HUDEP-2 (cell line): ENCODE data around the gene HSFX3.
"Not testable (repeated sequence)": the region's sequence is repeated elsewhere in the genome, so short reads cannot be mapped to it uniquely, and the experiment has no call there.

Experiments
- DNase-seq, 76 experiments: peaks; one replicate each; lab custom pipeline; 2025; ENCODE audit not compliant: unreplicated experiment in 76 of 76; lab: John Stamatoyannopoulos, UW

The HSFX3 gene

DNA sequence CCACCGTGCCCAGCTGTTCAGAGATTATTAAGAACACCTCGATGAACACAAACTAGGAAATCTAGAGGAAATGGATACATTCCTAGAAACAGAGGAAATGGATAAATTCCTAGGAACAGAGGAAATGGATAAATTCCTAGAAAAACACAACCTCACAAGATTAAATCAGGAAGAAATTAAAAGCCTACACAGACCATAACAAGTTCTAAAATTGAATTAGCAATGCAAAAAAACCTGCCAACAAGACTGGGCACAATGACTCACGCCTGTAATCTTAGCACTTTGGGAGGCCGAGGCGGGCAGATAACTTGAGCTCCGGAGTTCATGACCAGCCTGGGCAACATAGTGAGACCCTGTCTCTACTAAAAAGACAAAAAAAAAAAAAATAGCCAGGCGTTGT, 31.5 kb downstream of the HSFX3 start:
- DNase-seq = no peak

DNA sequence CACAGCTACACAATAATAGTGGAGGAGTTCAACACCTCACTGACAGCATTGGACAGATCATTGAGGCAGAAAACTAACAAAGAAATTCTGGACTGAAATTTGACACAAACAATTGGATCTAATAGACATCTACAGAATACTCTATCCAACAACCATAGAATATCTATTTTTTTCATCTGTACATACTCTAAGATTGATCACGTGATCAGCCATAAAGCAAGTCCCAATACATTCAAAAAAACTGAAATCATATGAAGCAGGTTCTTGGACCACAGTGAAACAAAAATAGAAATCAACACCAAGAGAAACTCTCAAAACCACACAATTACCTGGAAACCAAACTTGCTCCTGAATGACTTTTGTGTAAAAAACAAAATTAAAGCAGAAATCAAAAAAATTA, 32.4 kb downstream of the HSFX3 start:
- no peak for DNase-seq

DNA sequence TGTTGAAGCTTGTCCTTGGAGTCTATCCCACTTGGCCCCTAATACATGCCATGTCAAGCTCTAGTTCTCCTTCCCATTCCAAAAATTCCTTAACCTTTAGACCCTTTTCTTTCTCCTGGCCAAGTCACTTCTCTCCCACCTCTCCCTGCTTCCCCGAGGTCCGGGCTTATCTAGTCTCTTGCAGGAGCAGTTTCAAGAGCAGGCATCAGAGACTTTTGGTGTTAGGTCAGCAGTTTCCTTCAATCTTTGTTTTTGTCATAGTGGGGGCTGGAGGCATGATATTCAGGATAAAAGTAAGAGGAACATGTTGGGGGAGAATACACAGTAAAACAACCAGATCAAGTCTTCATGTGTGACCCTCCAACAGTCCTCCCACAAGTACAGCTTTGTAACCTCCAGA, 33.1 kb downstream of the HSFX3 start:
- DNase-seq = no peak

DNA sequence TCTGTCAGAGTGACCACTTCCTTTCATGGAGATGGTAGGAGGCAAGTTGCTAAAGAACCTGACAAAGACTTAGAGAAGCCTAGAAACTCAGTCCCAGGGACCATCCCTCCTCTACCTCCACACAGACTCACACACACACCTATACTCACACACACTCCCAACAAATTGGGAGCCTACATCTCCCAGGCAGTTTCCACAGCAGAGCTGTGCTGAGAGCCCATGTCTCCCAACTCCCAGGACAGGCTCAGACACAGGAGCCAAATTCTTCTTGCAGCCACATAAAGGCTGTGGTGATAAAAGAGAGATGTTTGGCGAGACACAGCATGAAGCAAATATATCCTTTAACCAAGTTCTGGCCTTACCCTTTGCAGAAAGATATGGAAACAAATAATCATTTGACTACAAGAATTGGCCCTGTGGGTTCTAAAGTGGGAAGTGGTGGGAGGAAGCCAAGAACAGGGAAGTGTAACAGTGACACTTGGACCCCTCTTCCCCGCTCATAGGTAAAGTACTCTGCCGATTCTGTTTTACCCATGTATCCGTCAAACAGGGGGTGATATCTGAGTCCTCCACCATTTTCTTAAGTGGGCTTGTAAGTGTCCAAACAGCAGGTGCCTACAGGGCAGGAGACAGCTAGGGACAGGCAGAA, 33.6 kb downstream of the HSFX3 start:
- DNase-seq = no peak

DNA sequence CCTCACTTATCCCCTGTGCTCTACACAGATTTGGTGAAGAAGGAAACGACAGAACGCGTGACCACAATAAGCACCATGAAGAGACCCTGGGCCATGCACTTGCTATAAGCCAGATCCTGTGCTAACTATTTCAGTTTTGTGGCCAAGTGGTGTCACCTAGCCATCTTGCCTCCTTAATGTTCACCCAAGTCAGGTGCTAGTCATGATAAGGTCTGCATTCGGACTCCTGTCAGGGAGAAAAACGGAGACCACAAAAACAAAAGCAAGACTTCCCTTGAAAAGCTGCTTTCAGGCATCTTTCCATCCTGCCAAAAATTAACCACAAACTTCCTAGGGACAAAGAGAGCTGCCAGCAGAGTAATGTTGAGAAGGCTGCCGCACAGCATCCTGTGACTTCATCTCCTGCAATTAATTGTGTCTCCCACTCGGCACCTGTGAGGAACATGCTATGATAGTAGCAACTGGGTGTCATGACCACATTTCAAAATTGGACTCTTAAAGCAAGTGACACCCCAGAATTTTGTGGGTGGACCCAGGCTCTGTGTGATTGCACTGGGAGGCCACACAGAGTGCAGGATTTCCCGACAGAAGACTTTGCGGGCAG, 35.8 kb downstream of the HSFX3 start:
- no peak for DNase-seq

DNA sequence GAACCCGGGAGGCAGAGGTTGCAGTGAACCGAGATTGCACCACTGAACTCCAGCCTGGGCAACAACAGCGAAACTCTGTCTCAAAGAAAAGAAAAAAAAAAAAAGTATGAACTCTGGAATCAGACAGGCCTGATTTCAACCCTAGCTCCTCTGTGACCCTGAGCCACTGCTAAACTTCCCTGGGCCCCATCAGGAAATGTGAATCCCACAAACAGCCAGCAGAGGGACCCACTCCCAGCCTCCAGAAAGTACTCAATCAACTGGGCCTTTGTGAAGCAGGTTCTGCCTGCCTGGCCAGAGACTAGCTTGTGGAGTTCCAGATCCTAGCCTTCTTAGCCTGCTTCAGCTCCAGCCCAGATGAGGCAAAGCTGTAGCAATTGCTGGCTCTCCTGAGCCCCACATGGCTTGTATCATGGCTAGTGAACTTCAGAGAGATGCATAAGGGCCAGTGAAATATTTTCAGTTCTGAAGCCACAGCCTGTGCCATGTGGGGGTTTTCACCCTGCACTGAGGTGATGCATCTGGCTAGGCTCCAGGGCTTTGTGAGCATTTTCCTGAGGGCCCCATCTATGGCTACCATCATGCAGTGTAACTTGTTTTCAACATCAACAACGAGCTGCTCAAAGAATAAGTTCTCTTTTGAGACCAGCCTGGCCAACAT, 37.4 kb downstream of the HSFX3 start:
- DNase-seq = peak in 45 of 76 experiments; percentile 1 to 60 (median 13)

DNA sequence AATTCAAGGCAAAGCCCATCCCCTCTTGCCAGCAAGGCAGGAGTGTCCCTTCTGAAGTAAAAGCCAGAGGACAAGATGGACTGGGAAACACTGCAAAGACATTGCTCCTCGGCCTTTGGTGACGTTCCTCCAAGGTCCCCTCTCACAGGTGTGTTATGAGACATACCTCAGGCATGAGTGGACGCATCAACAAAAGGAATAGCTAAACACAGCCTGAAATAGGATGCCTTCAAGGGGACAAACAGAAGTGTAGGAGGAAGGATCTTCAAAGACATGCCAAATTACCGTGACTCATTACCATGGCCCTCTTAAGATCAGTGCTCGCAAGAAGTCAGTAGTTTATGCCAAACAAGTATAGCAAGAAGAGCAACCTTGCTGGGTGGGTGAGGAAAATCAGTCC, 38.6 kb downstream of the HSFX3 start:
- DNase-seq = no peak

DNA sequence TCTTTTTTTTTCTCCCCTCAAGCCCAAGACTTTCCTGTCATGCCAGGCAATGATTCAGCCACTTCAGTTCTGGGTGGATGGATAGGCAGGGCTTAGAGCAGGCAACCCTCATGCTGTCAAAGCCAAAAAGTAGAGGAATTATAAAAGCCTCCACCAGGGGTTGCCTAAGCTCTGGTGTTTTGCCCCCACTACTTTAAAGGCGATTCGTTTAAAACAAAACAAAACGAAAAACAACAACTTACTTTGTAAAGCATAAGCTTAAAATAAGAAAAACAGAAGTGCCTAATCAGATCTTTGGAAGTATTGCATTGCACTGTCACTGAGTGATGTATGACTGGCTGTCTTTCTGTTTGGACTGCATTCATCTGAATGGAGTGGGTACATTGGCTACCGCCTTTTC, 39.3 kb downstream of the HSFX3 start:
- DNase-seq = peak in 3 of 76 experiments; percentile 1 to 18 (median 3)

DNA sequence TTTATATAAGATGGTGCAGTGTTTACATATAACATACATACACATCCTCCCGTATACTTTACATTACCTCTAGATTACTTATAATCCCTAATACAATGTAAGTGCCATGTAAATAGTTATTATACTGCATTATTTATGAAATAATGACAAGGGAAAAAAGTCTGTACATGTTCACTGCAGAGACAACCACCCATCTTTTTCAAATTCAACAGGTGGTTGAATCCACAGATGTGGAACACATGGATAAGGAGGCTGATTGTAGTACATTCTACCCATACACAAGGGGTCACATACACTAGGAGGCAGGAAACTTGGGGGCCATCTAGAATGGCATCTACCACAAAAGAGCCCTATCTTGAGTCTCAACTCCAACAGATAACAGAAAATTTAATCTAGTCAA, 41.3 kb downstream of the HSFX3 start:
- no peak for DNase-seq

DNA sequence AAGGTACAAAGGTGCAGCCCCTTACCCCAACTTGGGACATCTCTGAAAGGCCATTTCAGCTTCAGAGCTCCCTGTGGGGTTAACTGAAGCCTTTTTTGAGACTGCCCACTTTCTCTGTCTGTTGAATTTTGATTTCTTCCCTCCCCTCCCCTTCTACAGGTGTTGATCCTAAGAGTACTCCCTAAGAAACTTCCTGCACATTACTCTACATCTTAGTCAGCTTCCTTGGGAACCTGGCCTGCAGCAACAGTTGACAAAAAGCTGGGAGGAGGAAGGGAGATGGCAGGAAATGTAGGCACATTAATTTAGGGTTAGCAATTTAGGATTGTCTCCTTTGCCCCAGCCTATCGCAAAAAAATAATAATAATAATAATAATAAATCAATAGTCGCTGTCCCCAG, 43.4 kb downstream of the HSFX3 start:
- no peak for DNase-seq

DNA sequence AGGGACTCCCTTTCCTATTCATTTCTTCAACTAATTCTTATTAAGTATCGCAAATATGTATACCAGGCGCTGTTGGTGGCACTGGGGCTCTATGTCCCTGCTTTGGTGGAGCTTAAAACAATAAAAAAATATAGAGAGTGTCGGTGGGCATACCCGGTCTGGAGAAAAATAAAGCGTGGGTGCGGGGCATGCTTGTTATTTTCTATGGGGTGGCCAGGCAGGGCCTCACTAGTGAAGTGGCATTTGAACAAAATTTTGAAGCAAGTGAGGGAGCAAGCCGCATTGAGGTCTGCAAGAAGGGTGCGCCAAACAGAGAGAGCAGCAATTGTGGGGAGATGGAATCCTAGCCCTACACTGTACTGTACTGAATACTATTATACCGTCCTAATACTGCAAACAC, 44.1 kb downstream of the HSFX3 start:
- DNase-seq = no peak

DNA sequence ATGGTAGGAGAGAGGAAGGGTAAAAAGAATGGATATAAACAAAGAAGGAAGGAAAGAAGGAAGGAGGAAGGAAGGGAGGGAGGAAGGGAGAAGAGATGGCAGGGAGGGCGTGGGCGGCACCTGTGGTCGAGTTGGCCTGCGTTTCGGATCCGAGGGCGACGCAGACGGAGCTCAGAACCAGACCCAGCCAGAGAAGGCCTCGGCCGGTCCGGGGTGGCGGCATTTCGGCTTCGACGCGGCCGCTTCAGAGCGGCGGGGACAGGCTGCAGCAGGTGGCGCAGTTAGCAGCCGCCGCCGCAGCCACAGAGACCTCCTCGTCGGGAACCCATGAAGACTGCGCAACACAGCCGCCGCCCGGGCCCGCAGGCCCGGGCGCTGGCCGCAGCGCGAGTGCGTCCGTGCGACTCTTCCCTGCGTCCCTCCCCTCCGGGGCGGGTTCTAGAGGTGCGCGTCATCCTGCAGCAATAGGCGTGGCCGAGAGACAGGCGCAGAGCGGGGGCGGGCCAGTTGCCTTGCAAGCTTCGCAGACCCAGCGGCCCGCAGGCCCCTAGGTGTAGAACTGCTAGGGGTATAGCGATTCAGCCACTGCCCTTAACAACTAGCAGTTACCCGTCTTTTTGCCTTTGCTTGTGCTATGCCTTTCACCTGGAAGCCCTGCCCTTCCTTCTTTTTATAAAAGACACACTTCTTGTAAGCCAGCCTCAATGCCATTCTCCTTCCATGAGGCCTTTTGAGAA, 44.6 kb downstream of the HSFX3 start, which contains the start of gene IDS:
Gene IDS (minus strand): TSS at position 392 of the 737 bp plus-strand sequence. CDS start 169 bp downstream, at position 223.
- DNase-seq = peak in 74 of 76 experiments; percentile 2 to 81 (median 63)

DNA sequence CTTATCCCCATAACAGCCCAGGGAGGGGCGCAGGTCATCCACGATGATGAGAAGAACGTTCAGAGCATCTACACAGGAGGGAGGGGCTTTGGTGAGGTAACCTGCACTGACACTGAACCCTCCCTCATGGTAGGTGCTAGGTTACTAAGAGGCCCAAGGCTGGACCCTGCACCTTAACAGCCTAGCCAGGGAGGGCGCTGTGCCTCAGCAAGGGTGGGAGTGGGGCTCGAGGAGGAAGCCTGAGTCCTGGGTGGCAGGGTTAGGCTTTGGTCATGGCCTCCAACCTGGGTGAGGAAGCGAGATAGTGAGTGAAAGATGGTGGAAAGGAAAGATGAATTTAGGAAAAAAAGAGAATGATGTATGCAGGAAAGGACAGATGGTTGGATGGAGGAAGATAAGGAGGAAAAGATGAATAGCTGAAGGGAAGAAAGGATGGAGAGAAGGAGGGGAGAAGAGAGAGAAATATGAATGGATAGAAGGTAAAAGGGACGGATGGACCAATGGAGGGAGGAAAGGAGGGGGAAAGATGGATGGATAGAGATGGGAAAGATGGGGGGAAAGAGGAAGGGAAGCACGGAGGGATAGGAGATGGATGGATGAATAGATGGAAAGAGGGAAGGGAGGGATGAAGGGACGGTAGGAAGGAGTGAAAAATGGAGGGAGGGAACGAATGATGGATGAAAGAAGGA, 45.4 kb downstream of the HSFX3 start:
- peak in 3 of 76 experiments; percentile 0 to 9 (median 0) for DNase-seq

DNA sequence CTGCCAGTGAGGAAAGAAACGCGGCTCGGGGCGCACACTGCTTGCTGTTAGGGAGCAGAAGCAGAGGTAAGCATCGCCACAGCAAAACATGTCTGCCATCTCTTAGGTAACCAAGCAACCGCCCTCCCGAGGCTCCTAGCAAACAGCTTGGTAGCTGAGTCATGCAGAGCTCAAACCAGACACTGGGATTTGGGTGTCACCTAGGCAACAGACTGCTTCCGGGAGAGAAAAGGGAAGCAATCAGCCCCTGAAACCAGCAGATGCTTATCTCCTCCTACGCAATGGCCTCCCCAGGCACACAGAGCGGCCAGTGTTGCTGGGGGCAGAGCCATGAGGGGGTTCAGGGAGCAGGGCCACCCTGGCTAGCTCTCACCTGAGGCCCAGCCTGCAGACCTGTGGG, 46.3 kb downstream of the HSFX3 start:
- peak in 25 of 76 experiments; percentile 0 to 48 (median 10) for DNase-seq

DNA sequence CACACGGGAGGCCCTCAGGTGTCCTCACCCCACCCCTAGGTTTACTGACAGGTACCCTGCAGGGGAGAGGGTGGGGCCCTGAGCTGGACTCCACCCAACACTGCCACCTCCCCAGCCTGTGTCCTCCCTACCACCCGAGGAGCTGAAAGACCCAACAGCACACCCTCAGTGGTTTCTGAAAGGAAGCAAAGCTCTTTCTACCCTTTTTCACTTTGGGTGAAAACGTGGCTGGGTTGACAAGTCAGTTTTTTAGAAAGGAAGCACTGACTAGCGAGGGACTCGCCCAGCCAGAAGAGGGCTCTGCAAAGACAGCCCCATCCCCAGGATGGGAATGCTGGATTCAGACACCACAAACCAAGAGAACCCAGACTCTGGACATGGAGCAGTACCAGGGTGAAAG, 46.8 kb downstream of the HSFX3 start:
- DNase-seq = not testable (repeated sequence)

DNA sequence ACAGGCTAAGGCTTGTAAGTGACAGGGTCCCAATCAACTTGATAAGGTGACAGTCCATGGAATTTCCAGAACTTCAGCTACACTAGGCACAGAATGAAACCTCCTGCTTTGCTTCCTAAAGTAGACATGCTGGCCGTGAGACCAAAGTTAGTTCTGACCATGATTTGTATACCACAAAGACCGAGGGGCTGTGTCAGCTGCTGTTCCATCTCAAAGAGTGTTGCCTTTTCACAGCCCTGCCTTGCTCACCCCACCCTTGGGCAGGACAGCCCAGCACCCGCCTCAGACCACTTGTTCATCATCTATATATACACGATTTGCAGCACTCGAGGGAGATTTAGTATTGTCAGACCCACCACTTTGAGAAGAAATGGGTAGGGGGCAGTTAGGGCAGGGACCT, 50.0 kb downstream of the HSFX3 start:
- DNase-seq = no peak

DNA sequence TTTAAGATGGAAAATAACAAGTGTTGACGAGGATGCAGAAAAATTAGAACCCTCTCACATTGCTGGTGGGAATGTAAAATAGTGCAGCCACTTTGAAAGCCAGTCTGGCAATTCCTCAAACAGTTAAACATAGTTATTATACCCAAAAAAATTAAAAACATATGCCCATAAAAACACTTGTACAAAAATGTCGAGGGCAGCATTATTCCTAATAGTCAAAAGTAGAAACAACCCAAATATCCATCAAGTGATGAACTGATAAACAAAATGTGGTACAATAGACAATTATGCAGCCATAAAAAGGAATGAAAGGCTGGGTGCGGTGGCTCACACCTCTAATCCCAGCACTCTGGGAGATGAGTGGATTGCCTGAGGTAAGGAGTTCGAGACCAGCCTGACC, 51.0 kb downstream of the HSFX3 start:
- no peak for DNase-seq
